K562 (cell line): Measurements from ENCODE around the gene ZNF408.

ENCODE experiments used
- BDP1 ChIP-seq: IDR thresholded peaks from 3 replicates; pipeline ENCODE4 v1.6.1; 2011; ENCODE audit not compliant: insufficient read length, insufficient read depth
- HDAC2 ChIP-seq: fragments of 450-650 bp; IDR thresholded peaks from 2 replicates; pipeline ENCODE4 v1.6.1; 2016; ENCODE audit warnings: mild to moderate bottlenecking
- HDAC3 ChIP-seq: fragments of 450-650 bp; IDR thresholded peaks from 2 replicates; pipeline ENCODE4 v1.6.1; 2018; ENCODE audit warnings: borderline replicate concordance, mild to moderate bottlenecking, moderate library complexity; ENCODE audit not compliant: partially characterized antibody
- HMG20B ChIP-seq: fragments of 250-450 bp; sonication (Bioruptor Pico); IDR thresholded peaks from 2 replicates; pipeline ENCODE4 v1.5.0; 2021; ENCODE audit warnings: mild to moderate bottlenecking
- KDM2B ChIP-seq: fragments of 250-450 bp; sonication (Bioruptor Pico); IDR thresholded peaks from 2 replicates; pipeline ENCODE4 v1.8.0; 2021; ENCODE audit warnings: mild to moderate bottlenecking, moderate library complexity
- PHF8 ChIP-seq: fragments of 200-600 bp; sonication (generic); IDR thresholded peaks from 2 replicates; pipeline ENCODE4 v1.6.1; 2012; ENCODE audit warnings: mixed run types, mild to moderate bottlenecking, inconsistent platforms, low read length, moderate library complexity, borderline replicate concordance
- POLR2A ChIP-seq: fragments of 450-650 bp; conservative IDR thresholded peaks from 2 replicates; pipeline ENCODE4 v1.6.1; 2016
- ZNF316 ChIP-seq: fragments of 450-650 bp; IDR thresholded peaks from 2 replicates; pipeline ENCODE4 v1.6.1; 2016
- ZNF766 ChIP-seq: fragments of 200-800 bp; sonication (Bioruptor generic); conservative IDR thresholded peaks from 2 replicates; pipeline ENCODE4 v1.6.1; 2016; ENCODE audit warnings: missing genetic modification characterization, missing compliant biosample characterization
- ZZZ3 ChIP-seq: fragments of 450-650 bp; IDR thresholded peaks from 2 replicates; pipeline ENCODE4 v1.6.1; 2016; ENCODE audit warnings: antibody characterized with exemption, mild to moderate bottlenecking, moderate library complexity

DNA sequence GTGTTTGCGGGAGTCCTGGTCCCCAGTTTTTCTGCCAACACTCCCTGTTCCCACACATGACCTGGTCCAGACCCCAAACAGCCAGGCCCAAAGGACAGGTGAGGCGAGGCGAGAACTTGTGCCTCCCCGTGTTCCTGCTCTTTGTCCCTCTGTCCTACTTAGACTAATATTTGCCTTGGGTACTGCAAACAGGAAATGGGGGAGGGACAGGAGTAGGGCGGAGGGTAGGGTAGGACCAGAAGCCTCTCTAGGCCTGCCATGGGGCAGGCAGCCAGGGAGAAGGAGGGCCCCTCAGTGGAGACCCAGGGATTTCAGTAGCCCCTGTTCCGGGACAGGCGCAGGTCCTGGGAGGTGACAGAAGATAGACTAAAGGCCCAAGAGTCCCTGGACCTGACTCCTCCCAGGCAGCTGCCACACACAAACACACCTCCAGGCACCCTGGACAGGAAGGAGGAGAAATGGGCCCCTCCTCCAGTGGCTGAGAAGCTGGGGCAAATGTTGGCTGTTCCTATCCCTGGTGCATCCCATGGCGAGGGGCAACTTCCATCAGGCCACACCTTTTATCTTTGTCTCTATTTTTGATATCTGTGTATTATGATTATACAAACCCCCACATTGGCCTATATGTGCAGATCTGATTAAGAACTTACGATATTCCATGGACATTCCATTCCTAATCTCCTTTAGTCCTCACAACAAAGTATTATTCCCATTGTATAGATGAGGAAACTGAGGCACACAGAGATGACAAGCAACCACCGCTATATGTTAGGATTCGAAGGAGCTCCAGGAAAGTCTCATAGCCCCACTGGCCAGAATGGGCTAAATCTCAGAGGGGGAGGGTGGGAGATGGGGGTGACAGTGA is 17.6 kb downstream of the ZNF408 start:
- TF ChIP-seq HDAC3 (no peak), PHF8 (no peak), BDP1 (no peak), HMG20B (no peak), HDAC2 (no peak), ZNF316 (no peak), KDM2B (CRISPR knock-in tag) (no peak), ZNF766 (CRISPR knock-in tag) (no peak), ZZZ3 (no peak), POLR2A (no peak)
